Liver (tissue), 3 donors: ENCODE measurements around the gene DICER1.

Experiments used
- GABPA ChIP-seq, 2 donors: IDR thresholded peaks in 1 of 2; conservative IDR thresholded peaks in 1 of 2; 2 replicates each; pipeline ENCODE4 v1.6.1; 2016; ENCODE audit warnings: antibody characterized with exemption in 2 of 2, mild to moderate bottlenecking in 1 of 2, moderate library complexity in 1 of 2
- HNF4A ChIP-seq, 2 donors: conservative IDR thresholded peaks; 2 replicates each; pipeline ENCODE4 v1.6.1; 2016; ENCODE audit warnings: antibody characterized with exemption in 2 of 2, mild to moderate bottlenecking in 2 of 2
- HNF4G ChIP-seq: IDR thresholded peaks from 2 replicates; pipeline ENCODE4 v1.6.1; 2016; ENCODE audit warnings: antibody characterized with exemption
- JUND ChIP-seq, 2 donors: IDR thresholded peaks; 2 replicates each; pipeline ENCODE4 v1.6.1; 2016; ENCODE audit warnings: antibody characterized with exemption in 2 of 2
- RAD21 ChIP-seq, 2 donors: IDR thresholded peaks; 2 replicates each; pipeline ENCODE4 v1.6.1; 2016; ENCODE audit warnings: antibody characterized with exemption in 2 of 2, mild to moderate bottlenecking in 2 of 2
- RXRA ChIP-seq, 2 donors: IDR thresholded peaks; 2 replicates each; pipeline ENCODE4 v1.6.1; 2017 to 2018; ENCODE audit warnings: antibody characterized with exemption in 2 of 2, mild to moderate bottlenecking in 1 of 2
- SP1 ChIP-seq: IDR thresholded peaks from 2 replicates; pipeline ENCODE4 v1.6.1; 2018; ENCODE audit warnings: antibody characterized with exemption, mild to moderate bottlenecking
- TAF1 ChIP-seq: conservative IDR thresholded peaks from 2 replicates; pipeline ENCODE4 v1.6.1; 2016; ENCODE audit warnings: antibody characterized with exemption, mild to moderate bottlenecking
- YY1 ChIP-seq: IDR thresholded peaks from 2 replicates; pipeline ENCODE4 v1.6.1; 2016; ENCODE audit warnings: antibody characterized with exemption, mild to moderate bottlenecking
- TF ChIP-seq, protein P1 (sequence below): fragments of 150-350 bp; IDR thresholded peaks from 2 replicates; pipeline ENCODE4 v1.5.1; 2017; ENCODE audit warnings: improper control_type of control experiment, low read depth, low read length; ENCODE audit not compliant: missing input control
- TF ChIP-seq, protein P2 (sequence below): IDR thresholded peaks from 2 replicates; pipeline ENCODE4 v1.6.1; 2016; ENCODE audit warnings: antibody characterized with exemption
- TF ChIP-seq, protein P3 (sequence below): IDR thresholded peaks from 2 replicates; pipeline ENCODE4 v1.6.1; 2016; ENCODE audit warnings: antibody characterized with exemption
- TF ChIP-seq, protein P4 (sequence below): IDR thresholded peaks from 2 replicates; pipeline ENCODE4 v1.6.1; 2016; ENCODE audit warnings: antibody characterized with exemption, mild to moderate bottlenecking
- donor health status: healthy.
- donor health status: healthy.

DNA sequence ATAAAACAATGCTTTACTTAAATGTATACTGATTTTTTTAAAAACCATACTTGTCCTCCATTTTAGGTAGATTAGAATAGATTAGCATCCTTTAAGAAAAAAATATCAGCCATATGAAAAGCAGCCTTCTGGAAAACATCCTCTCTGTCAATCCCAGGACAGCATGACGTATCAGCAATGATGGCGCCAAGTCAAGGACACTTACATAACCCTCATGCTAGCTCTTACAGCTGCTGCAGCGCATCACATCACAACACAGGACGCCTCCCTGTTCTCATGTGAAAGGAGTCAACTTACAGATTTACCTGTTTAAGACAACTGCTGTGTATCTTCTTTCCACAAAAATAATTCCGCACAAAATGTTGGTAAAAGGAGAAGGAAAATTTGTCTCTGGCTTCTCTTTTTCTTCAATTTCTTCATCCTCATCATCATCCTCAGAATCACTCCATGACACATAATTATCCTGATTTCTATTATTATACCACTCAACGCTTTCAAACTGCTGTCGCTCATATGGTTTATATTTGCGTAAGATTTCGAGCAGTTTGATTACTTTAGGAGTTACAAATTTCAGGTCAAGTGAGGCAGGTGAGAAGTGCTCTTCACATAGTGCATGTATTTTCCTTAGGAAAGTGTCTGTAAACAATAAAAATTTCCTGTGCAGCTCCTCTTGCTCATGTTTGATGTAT, 33.3 kb downstream of the DICER1 start:
- TF ChIP-seq, protein P1, sequence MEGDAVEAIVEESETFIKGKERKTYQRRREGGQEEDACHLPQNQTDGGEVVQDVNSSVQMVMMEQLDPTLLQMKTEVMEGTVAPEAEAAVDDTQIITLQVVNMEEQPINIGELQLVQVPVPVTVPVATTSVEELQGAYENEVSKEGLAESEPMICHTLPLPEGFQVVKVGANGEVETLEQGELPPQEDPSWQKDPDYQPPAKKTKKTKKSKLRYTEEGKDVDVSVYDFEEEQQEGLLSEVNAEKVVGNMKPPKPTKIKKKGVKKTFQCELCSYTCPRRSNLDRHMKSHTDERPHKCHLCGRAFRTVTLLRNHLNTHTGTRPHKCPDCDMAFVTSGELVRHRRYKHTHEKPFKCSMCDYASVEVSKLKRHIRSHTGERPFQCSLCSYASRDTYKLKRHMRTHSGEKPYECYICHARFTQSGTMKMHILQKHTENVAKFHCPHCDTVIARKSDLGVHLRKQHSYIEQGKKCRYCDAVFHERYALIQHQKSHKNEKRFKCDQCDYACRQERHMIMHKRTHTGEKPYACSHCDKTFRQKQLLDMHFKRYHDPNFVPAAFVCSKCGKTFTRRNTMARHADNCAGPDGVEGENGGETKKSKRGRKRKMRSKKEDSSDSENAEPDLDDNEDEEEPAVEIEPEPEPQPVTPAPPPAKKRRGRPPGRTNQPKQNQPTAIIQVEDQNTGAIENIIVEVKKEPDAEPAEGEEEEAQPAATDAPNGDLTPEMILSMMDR = no peak
- no peak for TF ChIP-seq TAF1
- no peak for TF ChIP-seq GABPA (IDR thresholded peaks at IDR 0.05 in 1 of 2, conservative IDR thresholded peaks at IDR 0.05 in 1 of 2)
- TF ChIP-seq, protein P2, sequence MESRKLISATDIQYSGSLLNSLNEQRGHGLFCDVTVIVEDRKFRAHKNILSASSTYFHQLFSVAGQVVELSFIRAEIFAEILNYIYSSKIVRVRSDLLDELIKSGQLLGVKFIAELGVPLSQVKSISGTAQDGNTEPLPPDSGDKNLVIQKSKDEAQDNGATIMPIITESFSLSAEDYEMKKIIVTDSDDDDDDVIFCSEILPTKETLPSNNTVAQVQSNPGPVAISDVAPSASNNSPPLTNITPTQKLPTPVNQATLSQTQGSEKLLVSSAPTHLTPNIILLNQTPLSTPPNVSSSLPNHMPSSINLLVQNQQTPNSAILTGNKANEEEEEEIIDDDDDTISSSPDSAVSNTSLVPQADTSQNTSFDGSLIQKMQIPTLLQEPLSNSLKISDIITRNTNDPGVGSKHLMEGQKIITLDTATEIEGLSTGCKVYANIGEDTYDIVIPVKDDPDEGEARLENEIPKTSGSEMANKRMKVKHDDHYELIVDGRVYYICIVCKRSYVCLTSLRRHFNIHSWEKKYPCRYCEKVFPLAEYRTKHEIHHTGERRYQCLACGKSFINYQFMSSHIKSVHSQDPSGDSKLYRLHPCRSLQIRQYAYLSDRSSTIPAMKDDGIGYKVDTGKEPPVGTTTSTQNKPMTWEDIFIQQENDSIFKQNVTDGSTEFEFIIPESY = no peak
- TF ChIP-seq RAD21 (IDR thresholded peaks at IDR 0.05) = no peak
- TF ChIP-seq YY1 = no peak
- TF ChIP-seq HNF4G = no peak
- TF ChIP-seq, protein P3, sequence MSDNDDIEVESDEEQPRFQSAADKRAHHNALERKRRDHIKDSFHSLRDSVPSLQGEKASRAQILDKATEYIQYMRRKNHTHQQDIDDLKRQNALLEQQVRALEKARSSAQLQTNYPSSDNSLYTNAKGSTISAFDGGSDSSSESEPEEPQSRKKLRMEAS = no peak
- no peak for TF ChIP-seq RXRA (IDR thresholded peaks at IDR 0.05)
- TF ChIP-seq HNF4A (conservative IDR thresholded peaks at IDR 0.05) = no peak
- TF ChIP-seq, protein P4, sequence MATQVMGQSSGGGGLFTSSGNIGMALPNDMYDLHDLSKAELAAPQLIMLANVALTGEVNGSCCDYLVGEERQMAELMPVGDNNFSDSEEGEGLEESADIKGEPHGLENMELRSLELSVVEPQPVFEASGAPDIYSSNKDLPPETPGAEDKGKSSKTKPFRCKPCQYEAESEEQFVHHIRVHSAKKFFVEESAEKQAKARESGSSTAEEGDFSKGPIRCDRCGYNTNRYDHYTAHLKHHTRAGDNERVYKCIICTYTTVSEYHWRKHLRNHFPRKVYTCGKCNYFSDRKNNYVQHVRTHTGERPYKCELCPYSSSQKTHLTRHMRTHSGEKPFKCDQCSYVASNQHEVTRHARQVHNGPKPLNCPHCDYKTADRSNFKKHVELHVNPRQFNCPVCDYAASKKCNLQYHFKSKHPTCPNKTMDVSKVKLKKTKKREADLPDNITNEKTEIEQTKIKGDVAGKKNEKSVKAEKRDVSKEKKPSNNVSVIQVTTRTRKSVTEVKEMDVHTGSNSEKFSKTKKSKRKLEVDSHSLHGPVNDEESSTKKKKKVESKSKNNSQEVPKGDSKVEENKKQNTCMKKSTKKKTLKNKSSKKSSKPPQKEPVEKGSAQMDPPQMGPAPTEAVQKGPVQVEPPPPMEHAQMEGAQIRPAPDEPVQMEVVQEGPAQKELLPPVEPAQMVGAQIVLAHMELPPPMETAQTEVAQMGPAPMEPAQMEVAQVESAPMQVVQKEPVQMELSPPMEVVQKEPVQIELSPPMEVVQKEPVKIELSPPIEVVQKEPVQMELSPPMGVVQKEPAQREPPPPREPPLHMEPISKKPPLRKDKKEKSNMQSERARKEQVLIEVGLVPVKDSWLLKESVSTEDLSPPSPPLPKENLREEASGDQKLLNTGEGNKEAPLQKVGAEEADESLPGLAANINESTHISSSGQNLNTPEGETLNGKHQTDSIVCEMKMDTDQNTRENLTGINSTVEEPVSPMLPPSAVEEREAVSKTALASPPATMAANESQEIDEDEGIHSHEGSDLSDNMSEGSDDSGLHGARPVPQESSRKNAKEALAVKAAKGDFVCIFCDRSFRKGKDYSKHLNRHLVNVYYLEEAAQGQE = no peak
- TF ChIP-seq JUND (IDR thresholded peaks at IDR 0.05) = no peak
- no peak for TF ChIP-seq SP1
